AG08396 (cell line): ENCODE data around the gene ADCY7.

Experiments used
- DNase-seq: peaks from one replicate; pipeline ENCODE4 v3.0.0; 2012; ENCODE audit warnings: low spot score, mixed read lengths

Gene ADCY7

DNA sequence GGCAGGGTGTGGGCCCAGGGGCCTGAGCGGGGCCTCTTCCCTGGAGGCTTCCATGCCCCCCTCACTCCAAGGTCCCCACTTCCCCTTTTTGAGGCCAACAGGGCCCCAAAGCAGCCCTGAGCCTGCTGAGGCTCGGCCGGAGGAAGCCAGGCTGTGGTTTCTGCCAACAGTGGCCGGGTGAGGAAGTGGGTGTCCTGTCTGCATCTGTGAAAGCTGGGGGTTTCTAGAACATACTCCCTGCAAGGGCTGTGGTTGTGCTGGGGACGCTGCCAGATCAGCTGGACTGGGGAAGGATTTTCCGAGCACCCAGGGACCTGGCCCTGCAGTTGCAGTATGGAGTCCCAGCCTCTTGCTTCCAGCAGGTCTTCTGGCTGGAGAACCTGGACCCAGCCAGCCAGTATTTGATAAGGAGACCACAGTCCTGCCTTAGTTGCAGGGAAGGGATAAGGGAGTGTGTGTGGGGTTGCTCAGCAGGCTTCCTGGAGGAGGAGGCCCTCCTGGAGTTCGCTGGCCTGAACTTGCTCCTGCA lies 15.7 kb downstream of the ADCY7 start:
- DNase-seq, result no peak

DNA sequence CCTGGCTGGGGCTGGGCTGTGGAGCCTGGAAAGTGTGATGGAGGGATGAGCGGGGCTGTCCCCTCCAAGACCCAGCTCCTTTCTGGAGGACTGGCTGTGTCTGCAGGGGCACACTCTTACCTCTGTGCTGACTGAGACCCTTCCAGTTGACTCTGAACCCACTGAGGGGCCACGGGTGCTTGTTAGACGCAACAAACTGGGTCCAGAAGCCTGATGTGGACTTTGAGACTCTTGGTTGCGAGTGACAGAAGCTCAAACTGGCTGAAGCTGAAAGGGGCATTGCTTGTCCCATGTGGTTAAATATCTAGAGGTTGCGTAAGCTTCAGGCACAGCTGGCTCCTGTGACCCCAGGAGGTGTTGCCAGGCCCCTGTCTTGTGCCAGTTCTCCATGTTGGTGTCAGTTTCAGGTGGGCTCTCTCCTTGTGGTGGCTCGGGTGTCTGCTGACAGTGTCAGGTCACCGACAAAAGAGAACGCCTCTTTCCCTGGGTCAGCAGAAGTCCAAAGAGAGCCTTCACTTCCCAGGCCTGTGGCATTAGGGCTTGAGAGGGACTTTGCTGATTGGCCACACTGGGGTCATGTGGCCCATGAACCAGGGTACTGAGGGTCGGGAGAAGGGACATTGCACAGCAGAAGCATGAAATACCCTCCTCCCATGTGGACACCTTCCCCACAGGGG lies 16.7 kb downstream of the ADCY7 start:
- no peak for DNase-seq

DNA sequence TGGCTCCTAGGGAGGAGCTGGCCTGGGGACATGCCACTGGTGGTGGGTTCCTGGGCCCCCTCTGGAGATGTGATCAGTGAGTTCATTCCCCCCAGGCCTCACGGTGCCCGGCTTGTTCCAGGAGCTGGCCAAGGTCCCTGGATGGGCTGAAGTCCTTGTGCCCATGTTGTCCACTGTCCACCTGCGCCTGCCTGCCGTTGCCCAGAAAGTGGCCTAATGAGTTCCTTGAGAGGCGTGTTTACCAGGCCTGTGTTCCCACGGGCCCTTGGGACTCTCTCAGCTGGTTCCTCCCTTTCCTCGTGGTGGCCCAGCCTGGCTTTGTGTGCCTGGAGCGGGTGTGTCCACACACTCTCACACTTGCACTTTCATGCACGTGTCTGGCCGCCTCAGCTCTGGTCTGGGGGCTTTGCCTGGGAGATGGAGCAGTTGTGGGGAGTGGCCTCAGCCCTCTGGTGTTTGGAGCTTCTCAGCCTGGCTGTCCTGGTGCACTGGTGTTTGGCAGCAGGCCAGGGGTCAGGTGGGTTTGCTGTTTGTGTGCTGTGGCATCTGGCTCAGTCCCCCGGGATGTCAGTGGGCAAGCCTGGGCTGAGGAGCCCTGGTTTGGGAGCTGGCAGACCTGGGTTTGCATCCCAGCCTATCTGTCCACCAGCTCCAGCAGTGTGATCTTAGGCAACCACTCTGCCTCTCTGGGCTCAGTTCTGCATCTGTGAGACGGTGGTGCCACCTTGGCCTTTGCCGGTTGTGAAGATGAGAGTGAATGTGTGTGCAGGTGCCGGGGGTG lies 18.0 kb downstream of the ADCY7 start:
- no peak for DNase-seq

DNA sequence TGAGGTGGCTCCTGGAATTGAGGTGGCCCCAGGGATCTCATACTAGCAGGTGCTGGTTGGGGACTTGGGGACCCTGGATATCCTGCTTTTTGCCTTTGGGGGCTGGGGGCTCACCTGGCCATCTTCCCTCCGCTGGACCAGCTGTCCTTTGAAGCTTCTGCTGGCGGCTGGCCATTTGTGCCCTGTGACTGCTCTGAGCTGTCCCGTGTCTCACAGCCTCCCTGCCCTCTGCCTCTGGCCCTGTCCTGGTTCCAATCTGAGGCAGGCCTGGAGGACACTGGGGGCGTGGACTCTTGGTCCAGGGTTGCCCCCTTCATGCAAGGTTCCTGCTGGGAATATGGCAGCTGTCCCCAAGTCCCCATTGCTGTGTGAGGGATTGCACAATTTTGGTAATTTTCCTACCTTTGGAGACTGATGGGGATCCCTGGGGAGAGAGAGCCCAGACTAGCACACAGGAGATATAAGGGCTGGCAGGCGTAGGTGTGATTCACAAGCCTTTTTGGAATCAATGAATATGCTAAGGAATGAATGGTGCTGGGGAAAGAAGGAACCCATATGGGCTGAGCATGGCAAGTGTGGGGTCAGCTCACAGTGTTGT lies 19.2 kb downstream of the ADCY7 start:
- DNase-seq, result no peak

DNA sequence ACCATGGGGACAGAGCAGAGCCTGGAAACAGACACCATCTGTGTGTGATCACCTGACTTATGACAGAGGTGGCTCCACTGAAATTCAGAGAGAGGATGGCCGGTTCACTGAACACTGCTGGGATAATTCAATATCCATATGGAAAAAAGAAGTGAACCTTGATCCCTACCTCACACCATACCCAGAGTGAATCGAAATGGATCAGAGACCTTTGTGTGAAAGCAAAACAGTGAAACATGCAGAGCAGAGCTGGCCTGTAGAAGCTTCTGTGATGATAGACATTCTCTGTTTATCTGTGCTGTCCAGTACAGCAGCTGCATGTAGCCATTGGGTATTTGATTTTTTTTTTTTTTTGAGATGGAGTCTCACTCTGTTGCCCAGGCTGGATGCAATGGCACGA lies 20.3 kb downstream of the ADCY7 start:
- no peak for DNase-seq

DNA sequence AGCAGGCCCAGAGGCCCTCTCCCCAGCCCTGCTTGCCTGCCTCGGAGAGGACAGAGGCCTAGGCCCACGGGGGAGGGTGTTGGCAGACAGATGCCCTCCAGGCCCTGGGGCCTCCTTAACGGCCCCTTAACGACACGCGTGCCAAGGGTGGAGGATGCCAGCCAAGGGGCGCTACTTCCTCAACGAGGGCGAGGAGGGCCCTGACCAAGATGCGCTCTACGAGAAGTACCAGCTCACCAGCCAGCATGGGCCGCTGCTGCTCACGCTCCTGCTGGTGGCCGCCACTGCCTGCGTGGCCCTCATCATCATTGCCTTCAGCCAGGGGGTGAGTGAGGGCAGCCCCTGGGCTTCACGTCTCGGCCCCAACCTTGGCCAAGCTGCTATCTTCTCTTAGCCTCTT lies 21.7 kb downstream of the ADCY7 start:
- no peak for DNase-seq

DNA sequence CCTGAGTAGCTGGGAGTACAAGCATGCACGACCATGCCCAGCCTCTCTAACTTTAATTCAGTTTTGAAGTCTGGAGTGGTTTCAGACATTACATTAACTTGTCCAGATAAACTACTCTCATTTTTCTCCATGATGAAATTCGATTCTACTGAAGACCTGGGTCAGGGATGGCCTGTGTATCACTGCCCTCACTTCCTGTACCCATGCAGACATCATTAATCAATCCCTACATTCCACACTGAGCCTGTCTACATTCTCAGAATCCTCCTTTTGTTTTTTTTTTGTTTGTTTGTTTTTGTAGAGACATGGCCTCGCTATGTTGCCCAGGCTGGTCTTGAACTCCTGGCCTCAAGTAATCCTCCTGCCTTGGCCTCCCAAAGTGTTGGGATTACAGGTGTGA lies 22.6 kb downstream of the ADCY7 start:
- DNase-seq, result no peak

DNA sequence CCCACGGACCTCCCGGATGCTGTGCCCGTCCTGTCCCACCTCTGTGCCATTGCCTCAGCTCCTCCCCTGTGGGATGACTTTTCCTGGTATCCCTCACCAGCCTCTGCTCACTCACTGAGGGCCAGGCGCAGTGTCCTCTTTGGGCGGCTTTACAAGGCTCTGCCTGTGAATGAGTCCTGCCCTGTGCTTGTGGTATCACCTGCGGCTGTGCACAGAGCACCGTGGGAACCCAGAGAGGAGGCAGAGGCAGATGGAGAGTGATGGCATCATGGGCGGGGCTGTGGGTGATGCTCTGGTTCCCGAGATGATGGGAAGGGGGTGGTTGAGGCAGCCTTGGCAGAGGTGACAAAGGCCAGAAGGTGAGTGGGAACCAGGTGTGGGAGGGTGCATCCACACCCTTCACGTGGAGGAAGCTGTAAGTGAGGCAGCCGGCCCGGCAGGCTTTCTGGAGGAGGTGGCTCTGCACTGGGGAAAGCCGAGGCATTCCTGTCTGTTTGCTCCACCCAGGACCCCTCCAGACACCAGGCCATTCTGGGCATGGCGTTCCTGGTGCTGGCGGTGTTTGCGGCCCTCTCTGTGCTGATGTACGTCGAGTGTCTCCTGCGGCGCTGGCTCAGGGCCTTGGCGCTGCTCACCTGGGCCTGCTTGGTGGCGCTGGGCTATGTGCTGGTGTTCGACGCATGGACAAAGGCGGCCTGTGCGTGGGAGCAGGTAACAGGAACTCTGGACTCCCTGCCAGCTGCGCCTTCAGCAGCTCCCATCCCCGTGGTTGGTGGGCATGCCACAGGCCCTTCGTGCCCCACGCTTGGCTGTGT lies 23.8 kb downstream of the ADCY7 start:
- no peak for DNase-seq

DNA sequence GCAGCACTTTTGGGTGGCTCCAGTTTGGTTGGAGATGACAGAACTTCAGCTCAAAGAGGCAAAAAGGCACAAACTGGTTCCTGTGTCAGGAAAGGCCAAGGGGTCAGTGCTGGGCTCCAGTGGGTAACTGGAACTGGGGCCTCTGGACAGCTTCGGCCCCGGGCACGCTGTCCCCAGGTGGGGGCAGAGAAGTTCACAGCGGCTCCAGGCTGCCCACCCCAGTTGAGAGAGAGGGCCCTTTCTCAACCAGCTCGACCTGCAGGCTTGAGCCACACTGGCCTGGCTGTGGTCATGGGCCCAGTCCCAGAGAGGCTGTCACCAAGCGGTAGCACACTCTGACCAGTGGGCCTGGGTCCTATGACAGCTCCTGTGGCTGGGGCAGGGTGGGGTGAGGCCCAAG lies 24.5 kb downstream of the ADCY7 start:
- no peak for DNase-seq

DNA sequence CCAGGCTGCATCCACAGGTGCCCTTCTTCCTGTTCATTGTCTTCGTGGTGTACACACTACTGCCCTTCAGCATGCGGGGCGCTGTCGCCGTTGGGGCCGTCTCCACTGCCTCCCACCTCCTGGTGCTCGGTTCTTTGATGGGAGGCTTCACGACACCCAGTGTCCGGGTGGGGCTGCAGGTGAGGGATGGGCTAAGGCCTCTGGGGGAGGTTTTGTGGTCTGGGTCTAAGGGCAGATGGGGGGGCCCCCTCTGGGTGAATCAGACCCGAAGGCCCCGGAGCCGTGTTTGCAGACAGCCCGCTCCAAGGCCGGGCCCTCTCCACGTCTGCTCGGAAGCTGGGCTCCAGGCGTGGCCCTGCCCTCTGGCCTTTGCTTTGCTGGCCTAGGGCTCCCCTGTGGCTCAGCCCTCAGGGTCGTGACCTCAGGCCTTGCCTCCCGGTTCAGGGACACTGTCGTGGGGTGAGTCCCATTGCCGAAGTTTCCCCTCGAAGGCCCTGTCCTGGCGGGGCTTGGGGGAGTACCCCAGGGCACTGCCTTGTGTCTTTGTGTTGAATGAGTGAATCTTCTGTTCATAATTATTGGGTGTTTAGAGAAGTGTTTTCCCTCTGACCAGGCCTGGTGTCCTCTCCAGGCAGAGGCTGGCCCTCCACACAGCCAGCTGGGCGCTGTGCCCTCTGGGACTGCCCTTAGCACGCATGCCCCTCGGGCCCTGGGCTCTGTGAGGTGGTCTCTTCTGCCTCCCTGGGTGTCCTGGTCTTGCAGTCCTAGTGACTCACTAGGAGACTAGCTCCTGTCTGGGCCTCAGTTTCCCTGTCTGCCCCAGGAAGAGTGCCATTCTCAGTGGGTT lies 25.6 kb downstream of the ADCY7 start:
- no peak for DNase-seq

DNA sequence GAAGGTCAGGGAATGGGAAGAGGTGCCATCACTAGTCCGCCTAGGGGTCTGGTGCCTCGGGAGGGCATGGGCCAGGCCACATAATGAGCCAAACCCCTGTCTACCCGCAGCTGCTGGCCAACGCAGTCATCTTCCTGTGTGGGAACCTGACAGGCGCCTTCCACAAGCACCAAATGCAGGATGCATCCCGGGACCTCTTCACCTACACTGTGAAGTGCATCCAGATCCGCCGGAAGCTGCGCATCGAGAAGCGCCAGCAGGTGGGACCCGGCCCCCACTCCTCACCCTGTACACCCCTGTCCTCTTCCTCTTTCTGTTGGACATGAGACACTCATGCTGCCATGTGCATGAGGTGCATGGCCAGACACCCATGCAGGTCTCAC lies 26.2 kb downstream of the ADCY7 start:
- DNase-seq, result no peak

DNA sequence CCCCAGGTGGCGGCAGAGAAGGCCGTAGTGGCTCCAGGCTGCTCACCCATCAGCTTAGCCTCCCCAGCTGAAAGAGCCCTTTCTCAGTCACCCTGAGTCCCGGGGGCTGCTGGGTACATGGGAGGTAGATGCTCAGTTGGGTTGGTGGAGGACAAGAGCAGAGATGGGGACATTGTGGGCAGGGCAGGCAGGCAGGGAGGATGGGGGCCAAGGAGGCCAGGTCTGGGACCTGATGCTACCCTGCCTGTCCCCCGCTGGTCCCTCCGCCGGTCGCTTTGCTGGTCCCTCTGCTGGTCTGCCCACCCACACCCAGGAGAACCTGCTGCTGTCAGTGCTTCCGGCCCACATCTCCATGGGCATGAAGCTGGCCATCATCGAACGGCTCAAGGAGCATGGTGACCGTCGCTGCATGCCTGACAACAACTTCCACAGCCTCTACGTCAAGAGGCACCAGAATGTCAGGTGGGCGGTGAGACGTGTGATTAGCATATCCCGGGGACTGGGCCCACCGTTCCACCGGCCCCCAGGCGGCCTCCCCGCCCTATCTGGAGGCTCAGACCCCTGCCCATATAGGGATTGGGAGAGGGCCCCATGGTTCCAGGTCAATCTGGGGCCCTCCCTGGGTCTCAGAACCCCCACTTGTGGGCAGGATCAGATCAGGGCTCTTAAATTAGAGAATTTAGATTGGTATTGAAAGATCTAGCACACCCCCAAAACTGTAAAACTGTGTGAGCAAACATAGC lies 26.9 kb downstream of the ADCY7 start:
- no peak for DNase-seq

DNA sequence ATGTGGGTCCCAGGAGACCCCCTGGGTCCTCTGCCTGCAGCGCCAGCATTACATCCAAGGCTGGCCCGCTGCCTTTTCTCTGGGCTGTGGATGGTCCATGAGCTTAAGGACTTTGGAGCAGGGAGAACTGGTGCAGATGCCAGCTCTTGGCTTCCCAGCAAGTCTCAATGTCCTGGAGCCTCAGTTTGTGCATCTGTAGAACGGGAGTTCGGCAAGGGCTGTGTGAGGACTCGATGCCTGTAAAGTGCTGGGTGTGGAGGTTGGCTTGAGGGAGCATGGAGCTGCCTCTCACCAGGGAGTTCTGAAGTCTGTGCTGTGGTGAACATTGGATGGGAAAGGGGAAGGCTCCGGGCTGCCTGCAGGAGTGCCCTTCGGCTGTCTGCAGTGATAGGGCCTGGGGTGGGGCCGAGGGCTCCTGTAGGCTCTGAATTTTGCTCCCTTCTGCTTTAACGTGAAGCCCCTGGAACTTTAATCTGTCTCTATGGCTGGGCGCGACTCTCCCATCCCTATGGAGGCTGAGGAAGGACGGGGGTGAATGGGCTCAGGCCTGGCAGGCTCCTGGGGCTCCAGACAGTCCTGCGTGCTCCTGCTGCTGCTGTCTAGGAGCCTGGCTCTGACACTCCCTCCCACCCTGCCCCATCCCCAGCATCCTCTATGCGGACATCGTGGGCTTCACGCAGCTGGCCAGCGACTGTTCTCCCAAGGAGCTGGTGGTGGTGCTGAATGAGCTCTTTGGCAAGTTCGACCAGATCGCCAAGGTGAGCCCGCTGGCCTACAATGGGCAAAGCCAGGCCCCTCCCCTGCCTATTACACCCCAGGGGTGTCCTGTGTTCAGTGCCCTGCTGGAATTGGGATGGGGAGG lies 27.9 kb downstream of the ADCY7 start:
- DNase-seq, result no peak

DNA sequence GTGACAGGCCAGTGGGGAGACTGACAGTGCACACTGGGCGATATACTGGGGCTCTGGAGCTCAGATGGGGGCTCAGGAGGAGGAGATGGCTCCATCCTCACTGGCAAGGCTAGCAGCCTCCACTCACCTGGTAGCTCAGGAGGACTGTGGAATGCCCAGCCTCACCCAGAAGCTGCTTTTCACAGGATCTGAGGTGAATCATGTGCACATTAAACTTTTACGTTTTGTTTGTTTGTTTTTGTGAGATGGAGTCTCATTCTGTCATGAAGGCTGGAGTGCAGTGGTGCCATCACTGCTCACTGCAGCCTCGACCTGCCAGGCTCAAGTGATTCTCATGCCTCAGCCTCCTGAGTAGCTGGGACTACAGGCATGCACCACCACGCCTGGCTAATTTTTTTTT lies 28.6 kb downstream of the ADCY7 start:
- DNase-seq, result no peak

DNA sequence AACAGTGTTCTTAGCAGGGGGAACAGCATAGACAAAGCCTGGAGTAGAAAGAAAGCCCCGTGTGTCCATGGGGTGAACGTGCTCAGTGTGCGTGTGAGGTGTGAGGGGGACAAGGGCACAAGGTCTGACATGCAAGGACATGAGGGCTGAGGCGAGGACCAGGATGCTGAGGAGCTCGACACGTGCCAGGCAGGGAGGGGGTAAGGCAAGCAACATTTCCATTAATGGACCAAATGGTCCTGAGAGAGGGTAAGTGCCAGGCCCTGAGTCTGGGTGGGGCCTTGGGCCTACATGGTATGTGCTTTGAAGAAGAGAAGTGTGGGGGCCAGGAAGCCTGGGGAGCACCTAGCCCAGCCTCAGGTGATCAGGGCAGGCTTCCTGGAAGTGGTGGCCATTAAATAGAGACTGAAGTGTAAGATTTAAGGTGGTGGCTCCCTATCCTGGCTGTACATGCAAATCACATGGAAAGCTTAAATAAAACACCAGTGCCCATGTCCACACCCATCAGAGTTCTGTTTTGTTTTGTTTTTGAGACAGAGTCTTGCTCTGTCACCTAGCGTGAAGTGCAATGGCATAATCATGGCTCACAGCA lies 29.3 kb downstream of the ADCY7 start:
- no peak for DNase-seq

DNA sequence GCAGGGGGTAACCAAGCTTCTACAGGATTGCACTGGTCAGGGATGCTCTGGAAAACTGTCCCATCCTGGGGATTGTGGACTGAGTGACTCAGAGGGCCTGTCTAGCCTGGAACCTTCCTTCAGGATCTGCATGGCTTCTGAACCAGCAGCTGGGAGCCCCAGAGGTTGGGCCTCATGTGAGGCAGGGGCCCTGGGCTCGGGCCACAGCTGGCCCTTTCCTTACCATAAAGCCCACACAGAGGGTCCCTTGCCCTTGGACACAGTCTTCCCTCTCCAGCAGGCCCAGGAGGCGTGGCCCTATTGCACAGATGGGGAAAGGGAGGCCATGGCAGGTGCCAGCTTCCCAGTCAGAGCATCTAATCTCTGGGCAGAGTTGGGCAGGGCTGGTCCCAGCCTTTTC lies 30.5 kb downstream of the ADCY7 start:
- DNase-seq, result no peak

DNA sequence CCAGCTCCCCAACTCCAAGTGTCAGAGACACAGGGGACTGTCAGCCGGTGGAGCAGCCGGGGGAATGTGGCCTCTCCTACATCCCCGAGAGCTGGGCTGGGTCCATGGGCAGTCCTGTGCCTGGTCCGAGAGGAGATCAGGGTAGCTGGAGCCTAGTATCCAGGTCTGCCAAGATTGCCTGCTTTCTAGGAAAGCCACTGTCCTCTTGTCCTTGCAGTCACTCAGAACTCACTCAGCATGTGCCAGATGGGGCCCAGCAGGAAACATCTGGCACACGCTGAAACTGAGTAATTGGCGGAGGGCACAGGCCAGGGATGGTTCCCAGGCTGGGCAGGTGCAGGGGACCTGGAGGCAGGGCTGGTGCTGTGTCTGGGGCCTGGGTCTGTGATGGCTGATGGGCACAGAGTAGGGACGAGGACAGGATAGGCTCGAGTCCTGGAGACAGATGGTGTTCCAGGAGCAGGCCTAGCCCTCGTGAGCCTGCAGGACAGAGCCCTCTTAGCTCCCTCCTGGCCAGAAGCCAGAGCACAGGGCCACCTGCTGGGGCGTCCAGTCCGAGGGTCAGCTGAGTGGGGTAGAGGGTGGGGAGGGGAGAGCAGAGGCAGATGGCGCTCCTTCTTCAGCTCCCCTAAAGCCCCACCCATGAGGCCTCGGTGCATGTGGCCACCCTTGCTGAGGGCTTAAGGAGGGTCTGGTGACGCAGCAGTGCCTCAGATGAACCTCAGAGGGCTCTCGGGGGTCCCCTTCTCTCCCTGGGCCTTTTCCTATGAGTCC lies 31.1 kb downstream of the ADCY7 start:
- DNase-seq, result no peak

DNA sequence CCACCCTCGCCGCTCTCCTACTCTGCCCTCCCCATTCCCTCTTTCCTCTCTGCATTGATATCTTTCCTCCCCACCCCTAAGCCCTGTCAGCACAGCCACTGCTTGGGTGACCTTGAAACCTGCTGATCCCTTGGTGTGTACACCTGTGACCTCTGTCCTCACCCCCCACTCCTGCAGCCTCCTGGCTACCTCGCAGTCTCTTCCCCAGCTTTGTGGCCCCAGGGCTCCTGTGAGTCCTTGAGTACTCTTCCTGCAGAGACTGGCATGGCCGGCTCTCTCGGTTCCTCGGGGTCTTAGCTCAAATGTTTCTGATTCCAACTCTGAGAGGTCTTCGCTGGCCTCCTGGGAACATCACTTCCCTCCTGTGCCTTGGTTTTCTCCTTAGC lies 31.7 kb downstream of the ADCY7 start:
- DNase-seq, result no peak
